ENCODE results near the gene SETD5.
A peak's percentile ranks its signal among the peaks of the same experiment; 100 is the strongest.

SETD5 gene, protein sequence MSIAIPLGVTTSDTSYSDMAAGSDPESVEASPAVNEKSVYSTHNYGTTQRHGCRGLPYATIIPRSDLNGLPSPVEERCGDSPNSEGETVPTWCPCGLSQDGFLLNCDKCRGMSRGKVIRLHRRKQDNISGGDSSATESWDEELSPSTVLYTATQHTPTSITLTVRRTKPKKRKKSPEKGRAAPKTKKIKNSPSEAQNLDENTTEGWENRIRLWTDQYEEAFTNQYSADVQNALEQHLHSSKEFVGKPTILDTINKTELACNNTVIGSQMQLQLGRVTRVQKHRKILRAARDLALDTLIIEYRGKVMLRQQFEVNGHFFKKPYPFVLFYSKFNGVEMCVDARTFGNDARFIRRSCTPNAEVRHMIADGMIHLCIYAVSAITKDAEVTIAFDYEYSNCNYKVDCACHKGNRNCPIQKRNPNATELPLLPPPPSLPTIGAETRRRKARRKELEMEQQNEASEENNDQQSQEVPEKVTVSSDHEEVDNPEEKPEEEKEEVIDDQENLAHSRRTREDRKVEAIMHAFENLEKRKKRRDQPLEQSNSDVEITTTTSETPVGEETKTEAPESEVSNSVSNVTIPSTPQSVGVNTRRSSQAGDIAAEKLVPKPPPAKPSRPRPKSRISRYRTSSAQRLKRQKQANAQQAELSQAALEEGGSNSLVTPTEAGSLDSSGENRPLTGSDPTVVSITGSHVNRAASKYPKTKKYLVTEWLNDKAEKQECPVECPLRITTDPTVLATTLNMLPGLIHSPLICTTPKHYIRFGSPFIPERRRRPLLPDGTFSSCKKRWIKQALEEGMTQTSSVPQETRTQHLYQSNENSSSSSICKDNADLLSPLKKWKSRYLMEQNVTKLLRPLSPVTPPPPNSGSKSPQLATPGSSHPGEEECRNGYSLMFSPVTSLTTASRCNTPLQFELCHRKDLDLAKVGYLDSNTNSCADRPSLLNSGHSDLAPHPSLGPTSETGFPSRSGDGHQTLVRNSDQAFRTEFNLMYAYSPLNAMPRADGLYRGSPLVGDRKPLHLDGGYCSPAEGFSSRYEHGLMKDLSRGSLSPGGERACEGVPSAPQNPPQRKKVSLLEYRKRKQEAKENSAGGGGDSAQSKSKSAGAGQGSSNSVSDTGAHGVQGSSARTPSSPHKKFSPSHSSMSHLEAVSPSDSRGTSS (N-terminal part only)

DNA sequence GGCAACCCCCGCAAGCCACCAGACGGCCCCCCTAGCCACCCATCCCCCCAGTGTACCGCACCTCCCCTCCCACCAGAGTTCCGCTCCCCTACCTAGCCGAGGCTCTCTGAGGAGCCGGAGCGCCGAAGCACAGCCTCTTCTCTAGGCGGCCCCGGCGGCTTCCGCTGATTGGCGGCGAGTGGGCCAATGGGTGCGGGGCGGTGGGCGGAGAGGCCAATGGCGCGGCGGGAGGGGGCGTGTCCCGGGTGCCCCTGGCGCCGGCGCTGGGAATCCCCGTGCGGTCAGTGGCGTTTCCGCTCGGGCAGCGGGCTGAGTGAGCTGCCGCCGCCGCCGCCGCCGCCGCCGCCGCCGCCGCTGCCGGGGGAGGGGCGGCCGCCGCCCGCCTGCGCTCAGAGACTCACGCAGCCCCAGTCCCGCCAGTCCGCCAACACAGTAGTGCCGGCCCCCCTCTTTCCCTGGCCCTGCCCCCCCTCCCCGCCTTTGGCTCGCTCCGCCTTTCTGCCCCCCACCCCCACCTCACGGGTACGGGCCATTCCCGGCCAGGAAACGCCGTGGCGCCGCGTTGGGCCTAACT, at the start of gene SETD5:
Gene SETD5, plus strand, starts transcription at position 284 of the 574 bp plus-strand sequence. CDS start 31,324 bp downstream, outside the sequence.
- DNase-seq, result peak; percentile 98

GRCh38 chr3:9347887-9348286, 49.5 kb upstream of the SETD5 start:
- DNase-seq, result peak; percentile 61

GRCh38 chr3:9349321-9350117, 47.9 kb upstream of the SETD5 start:
- DNase-seq, result peak; percentile 82

- DNase-seq, result no peak
Measured at GRCh38 chr3:9351709-9352126, 45.7 kb upstream of the SETD5 start.

DNA sequence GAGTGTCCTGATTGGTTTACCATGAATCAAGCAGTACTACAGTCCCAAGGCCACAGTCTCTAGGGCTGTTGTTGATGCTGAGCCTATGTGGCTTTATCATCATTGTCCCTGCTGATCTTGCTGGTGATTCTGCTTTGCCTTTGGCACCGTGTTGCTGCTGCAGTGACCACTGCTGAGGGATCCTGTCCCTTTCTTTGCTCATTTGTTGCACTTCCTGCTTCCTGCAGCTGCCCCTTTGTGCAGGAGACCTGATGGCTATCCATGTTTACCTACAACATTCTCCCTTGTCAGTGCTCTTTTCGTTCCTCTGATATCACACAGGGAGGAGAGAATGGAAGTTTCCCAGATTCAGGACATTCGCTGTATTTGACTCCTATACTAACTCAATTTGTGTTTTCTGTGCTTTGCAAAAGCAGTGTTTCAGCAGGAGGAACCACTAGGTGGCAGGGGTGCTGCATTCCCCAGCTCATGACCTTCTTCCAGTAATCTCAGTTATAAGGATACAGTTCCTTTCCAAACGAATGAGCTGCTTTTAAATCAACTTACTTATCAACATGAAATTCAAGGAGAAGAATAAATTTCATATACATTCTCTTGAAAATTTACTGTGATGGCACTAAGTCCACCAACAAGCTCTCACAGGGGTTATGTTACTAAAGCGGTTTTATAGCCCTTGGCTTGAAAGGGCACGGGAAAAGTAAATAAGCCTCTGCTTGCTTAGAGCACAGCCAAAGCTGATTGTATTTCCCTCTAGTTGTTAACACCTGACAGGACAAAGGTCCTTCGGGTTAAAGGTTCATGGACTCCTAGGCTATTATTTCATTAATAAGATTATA, 44.3 kb upstream of the SETD5 start:
- DNase-seq, result peak; percentile 64

- DNase-seq, result no peak
Measured at GRCh38 chr3:9361691-9362388, 35.6 kb upstream of the SETD5 start.

GRCh38 chr3:9362731-9363530, 34.5 kb upstream of the SETD5 start, which contains the start of gene THUMPD3:
Gene THUMPD3 (plus strand): TSS chr3:9363054. CDS start chr3:9365069, 2,015 bp downstream.
- peak; percentile 89 for DNase-seq

DNA sequence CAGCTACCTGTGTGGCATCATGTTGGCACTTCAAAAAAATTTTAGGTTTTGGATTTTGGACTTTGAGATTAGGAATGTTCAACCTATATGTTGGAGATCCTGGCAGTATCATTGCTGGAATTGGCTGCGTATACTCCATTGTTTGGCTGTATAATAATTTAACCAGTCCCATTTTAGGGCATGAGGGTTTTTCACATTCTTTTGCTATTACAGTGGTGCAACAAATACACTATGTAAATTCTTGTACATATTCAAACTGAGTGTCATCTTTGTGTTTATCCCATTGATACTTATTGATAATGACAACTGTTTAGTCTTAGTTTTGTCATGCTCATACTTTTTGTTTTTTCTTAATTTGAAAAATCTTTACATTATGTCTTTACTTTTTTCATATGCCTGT, 27.9 kb upstream of the SETD5 start:
- no peak for DNase-seq

DNA sequence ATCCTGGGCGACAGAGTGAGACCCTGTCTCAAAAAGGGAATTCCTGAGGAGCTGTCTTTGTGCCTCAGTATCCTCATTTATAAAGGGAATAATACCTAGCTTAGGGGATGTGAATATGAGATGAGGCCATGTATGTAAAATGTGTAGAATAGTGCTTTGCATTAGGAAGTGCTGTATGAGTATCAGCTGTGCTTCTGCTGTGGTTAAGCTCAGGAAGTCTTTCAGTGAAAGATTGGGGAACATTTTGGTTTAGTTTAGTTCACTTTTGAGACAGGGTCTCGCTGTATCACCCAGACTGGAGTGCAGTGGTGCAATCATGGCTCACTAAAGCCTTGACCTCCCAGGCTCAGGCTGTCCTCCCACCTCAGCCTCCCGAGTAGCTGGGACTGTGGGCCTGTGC, 23.9 kb upstream of the SETD5 start:
- no peak for DNase-seq

GRCh38 chr3:9377981-9378380, 19.4 kb upstream of the SETD5 start:
- no peak for DNase-seq

GRCh38 chr3:9379327-9379726, 18.1 kb upstream of the SETD5 start:
- DNase-seq, result no peak

- no peak for DNase-seq
Measured at GRCh38 chr3:9380014-9380413, 17.4 kb upstream of the SETD5 start.

- peak; percentile 26 for DNase-seq
Measured at GRCh38 chr3:9384141-9384828, 13.1 kb upstream of the SETD5 start.

- no peak for DNase-seq
Measured at GRCh38 chr3:9385187-9386077, 12.0 kb upstream of the SETD5 start.

DNA sequence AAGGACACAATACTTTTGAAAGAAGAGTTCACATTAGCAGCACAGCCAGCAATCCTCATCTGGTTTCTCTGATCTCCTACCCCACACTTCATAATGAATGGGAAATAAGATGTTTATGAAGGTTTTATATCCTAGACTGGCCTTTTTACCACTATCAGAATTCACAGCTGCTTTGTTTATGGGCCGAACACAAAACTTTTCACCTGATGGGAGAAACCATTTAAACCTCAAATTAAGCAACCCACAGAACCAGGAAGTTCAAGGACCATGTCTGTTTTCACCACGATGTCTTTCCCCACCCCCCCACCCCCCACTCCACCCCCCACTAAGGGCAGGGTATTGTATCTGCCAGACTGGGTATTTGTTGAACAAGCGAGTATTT, 11.3 kb upstream of the SETD5 start:
- DNase-seq, result no peak

GRCh38 chr3:9386501-9387321, 10.7 kb upstream of the SETD5 start:
- no peak for DNase-seq

GRCh38 chr3:9387322-9387655, 10.1 kb upstream of the SETD5 start:
- no peak for DNase-seq

All from fibroblast of upper back skin (primary cell).